SK-N-SH treated with all-trans-retinoic acid at 6 μM for 48 hours (cell line): ENCODE measurements around the gene SORCS1.

Experiments used
- ATAC-seq: fragments of 200-7000 bp; cut with Tn5 transposase; 3 replicates; pipeline ENCODE4 v1.9.1; 2020; ENCODE audit warnings: mild to moderate bottlenecking, moderate library complexity
- ARNTL ChIP-seq: fragments of 450-650 bp; formaldehyde crosslinking; IDR thresholded peaks from 2 replicates; pipeline ENCODE4 v1.5.0; 2020; ENCODE audit warnings: low read depth, mild to moderate bottlenecking, moderate library complexity, borderline replicate concordance
- BACH2 ChIP-seq: fragments of 250-450 bp; sonication (Bioruptor Pico); IDR thresholded peaks from 2 replicates; pipeline ENCODE4 v1.9.0; 2021; ENCODE audit warnings: mild to moderate bottlenecking, borderline replicate concordance
- CSDC2 ChIP-seq: fragments of 250-450 bp; sonication (Bioruptor Pico); IDR thresholded peaks from 2 replicates; pipeline ENCODE4 v1.5.0; 2020; ENCODE audit warnings: mild to moderate bottlenecking, moderate library complexity
- ESRRG ChIP-seq: fragments of 250-450 bp; sonication (Bioruptor Pico); IDR thresholded peaks from 2 replicates; pipeline ENCODE4 v1.6.1; 2021; ENCODE audit warnings: mild to moderate bottlenecking
- GLIS3 ChIP-seq: fragments of 250-450 bp; sonication (Bioruptor Pico); IDR thresholded peaks from 2 replicates; pipeline ENCODE4 v1.5.0; 2020; ENCODE audit warnings: mild to moderate bottlenecking, moderate library complexity
- ISL1 ChIP-seq: fragments of 250-450 bp; sonication (Bioruptor Pico); IDR thresholded peaks from 2 replicates; pipeline ENCODE4 v2.1.2; 2022; ENCODE audit warnings: mild to moderate bottlenecking, moderate library complexity
- OSR1 ChIP-seq: fragments of 250-450 bp; sonication (Bioruptor Pico); IDR thresholded peaks from 2 replicates; pipeline ENCODE4 v1.8.0; 2022; ENCODE audit warnings: moderate library complexity, mild to moderate bottlenecking, inconsistent platforms
- PPARA ChIP-seq: fragments of 250-450 bp; sonication (Bioruptor Pico); IDR thresholded peaks from 2 replicates; pipeline ENCODE4 v1.5.0; 2020; ENCODE audit warnings: mild to moderate bottlenecking, borderline replicate concordance
- RARB ChIP-seq: fragments of 250-450 bp; sonication (Bioruptor Pico); IDR thresholded peaks from 2 replicates; pipeline ENCODE4 v1.8.0; 2021; ENCODE audit warnings: mild to moderate bottlenecking, moderate library complexity
- SNAI2 ChIP-seq: fragments of 250-450 bp; sonication (Bioruptor Pico); IDR thresholded peaks from 2 replicates; pipeline ENCODE4 v1.5.0; 2020; ENCODE audit warnings: mild to moderate bottlenecking, moderate library complexity
- TCF4 ChIP-seq: fragments of 250-450 bp; sonication (Bioruptor Pico); IDR thresholded peaks from 2 replicates; pipeline ENCODE4 v1.8.0; 2021; ENCODE audit warnings: mild to moderate bottlenecking, moderate library complexity, borderline replicate concordance
- TOX ChIP-seq: fragments of 250-450 bp; sonication (Bioruptor Pico); IDR thresholded peaks from 2 replicates; pipeline ENCODE4 v1.8.0; 2021; ENCODE audit warnings: mild to moderate bottlenecking, moderate library complexity, borderline replicate concordance
- ZC3H10 ChIP-seq: fragments of 250-450 bp; sonication (Bioruptor Pico); IDR thresholded peaks from 2 replicates; pipeline ENCODE4 v1.5.1; 2021; ENCODE audit warnings: mild to moderate bottlenecking, moderate library complexity
- ZFP3 ChIP-seq: fragments of 250-450 bp; sonication (Bioruptor Pico); IDR thresholded peaks from 2 replicates; pipeline ENCODE4 v1.5.0; 2020; ENCODE audit warnings: mild to moderate bottlenecking, moderate library complexity
- ZFP30 ChIP-seq: fragments of 450-650 bp; formaldehyde crosslinking; IDR thresholded peaks from 2 replicates; pipeline ENCODE4 v1.5.0; 2022; ENCODE audit warnings: mild to moderate bottlenecking, moderate library complexity
- ZNF70 ChIP-seq: fragments of 450-650 bp; formaldehyde crosslinking; IDR thresholded peaks from 2 replicates; pipeline ENCODE4 v1.5.0; 2020; ENCODE audit warnings: mild to moderate bottlenecking, moderate library complexity
- ZNF8 ChIP-seq: fragments of 450-650 bp; formaldehyde crosslinking; IDR thresholded peaks from 2 replicates; pipeline ENCODE4 v1.5.0; 2020; ENCODE audit warnings: mild to moderate bottlenecking, moderate library complexity
- TF ChIP-seq, protein P1 (sequence below): fragments of 250-450 bp; sonication (Bioruptor Pico); IDR thresholded peaks from 2 replicates; pipeline ENCODE4 v1.5.1; 2020; ENCODE audit warnings: low read depth, mild to moderate bottlenecking, moderate library complexity
- TF ChIP-seq, protein P2 (sequence below): fragments of 250-450 bp; sonication (Bioruptor Pico); IDR thresholded peaks from 2 replicates; pipeline ENCODE4 v1.8.0; 2021; ENCODE audit warnings: low read depth, mild to moderate bottlenecking, moderate library complexity, borderline replicate concordance
- TF ChIP-seq, protein P3 (sequence below): fragments of 250-450 bp; sonication (Bioruptor Pico); IDR thresholded peaks from 2 replicates; pipeline ENCODE4 v1.5.0; 2020; ENCODE audit warnings: mild to moderate bottlenecking, moderate library complexity
- TF ChIP-seq, protein P4 (sequence below): fragments of 250-450 bp; sonication (Bioruptor Pico); IDR thresholded peaks from 2 replicates; pipeline ENCODE4 v1.5.1; 2021; ENCODE audit warnings: mild to moderate bottlenecking, moderate library complexity

Gene SORCS1

DNA sequence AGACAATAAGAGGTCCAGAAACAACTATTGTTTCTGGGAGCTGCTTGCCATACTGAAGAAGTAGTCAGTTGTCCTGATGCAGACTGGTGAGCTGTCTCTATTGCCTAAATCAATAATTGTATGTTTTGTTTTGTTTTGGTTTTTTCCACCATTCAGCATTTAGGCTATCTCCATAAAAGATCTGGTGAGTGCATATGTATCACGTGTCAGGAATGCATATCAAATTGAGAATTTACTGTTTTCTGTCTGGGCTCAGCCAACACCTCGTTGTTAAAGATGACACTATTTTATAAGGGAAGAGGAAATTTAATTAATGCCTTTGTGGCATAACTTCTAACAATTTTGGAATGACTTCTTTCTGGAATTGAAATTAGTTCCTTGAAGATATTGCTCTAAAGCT, 66.2 kb downstream of the SORCS1 start:
- ATAC-seq = no peak
- TF ChIP-seq ZFP3 (CRISPR knock-in tag) (no peak), ISL1 (CRISPR knock-in tag) (0 out of 2 replicates have a peak, but pooled peaks have one; percentile 20)

GRCh38 chr10:107094824-107095522, 69.5 kb downstream of the SORCS1 start:
- ATAC-seq = no peak
- TF ChIP-seq RARB (CRISPR knock-in tag) (no peak), TOX (CRISPR knock-in tag) (no peak), TCF4 (no peak), GLIS3 (no peak), ZFP3 (CRISPR knock-in tag) (no peak), ZNF8 (CRISPR knock-in tag) (no peak), ARNTL (CRISPR knock-in tag) (no peak), ISL1 (CRISPR knock-in tag) (no peak)
- TF ChIP-seq, protein P1, sequence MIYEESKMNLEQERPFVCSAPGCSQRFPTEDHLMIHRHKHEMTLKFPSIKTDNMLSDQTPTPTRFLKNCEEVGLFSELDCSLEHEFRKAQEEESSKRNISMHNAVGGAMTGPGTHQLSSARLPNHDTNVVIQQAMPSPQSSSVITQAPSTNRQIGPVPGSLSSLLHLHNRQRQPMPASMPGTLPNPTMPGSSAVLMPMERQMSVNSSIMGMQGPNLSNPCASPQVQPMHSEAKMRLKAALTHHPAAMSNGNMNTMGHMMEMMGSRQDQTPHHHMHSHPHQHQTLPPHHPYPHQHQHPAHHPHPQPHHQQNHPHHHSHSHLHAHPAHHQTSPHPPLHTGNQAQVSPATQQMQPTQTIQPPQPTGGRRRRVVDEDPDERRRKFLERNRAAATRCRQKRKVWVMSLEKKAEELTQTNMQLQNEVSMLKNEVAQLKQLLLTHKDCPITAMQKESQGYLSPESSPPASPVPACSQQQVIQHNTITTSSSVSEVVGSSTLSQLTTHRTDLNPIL = no peak
- TF ChIP-seq, protein P2, sequence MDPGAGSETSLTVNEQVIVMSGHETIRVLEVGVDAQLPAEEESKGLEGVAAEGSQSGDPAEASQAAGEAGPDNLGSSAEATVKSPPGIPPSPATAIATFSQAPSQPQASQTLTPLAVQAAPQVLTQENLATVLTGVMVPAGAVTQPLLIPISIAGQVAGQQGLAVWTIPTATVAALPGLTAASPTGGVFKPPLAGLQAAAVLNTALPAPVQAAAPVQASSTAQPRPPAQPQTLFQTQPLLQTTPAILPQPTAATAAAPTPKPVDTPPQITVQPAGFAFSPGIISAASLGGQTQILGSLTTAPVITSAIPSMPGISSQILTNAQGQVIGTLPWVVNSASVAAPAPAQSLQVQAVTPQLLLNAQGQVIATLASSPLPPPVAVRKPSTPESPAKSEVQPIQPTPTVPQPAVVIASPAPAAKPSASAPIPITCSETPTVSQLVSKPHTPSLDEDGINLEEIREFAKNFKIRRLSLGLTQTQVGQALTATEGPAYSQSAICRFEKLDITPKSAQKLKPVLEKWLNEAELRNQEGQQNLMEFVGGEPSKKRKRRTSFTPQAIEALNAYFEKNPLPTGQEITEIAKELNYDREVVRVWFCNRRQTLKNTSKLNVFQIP (CRISPR knock-in tag) = no peak

DNA sequence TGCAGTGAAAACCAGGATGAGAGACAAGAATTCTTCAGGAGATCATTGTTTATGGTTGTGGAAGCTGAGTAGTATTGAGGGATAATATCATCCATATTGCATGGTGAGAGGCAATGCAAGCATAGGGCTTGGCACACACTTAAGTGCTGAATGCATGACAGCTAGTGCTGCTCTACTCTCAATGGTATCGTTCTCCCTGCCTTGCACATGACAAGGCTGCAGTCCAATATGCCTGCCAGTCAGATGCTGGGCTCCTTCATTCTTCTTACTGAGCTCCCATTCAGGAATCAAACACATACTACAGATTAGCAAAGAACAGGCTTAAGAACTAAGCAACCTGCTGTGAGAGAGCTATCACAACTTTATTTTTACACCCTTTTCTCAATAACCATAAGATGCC, 72.2 kb downstream of the SORCS1 start:
- no peak for ATAC-seq
- TF ChIP-seq TOX (CRISPR knock-in tag) = no peak
- TF ChIP-seq SNAI2 = no peak
- no peak for TF ChIP-seq ZFP3 (CRISPR knock-in tag)
- TF ChIP-seq TCF4 = no peak
- no peak for TF ChIP-seq GLIS3
- TF ChIP-seq, protein P3, sequence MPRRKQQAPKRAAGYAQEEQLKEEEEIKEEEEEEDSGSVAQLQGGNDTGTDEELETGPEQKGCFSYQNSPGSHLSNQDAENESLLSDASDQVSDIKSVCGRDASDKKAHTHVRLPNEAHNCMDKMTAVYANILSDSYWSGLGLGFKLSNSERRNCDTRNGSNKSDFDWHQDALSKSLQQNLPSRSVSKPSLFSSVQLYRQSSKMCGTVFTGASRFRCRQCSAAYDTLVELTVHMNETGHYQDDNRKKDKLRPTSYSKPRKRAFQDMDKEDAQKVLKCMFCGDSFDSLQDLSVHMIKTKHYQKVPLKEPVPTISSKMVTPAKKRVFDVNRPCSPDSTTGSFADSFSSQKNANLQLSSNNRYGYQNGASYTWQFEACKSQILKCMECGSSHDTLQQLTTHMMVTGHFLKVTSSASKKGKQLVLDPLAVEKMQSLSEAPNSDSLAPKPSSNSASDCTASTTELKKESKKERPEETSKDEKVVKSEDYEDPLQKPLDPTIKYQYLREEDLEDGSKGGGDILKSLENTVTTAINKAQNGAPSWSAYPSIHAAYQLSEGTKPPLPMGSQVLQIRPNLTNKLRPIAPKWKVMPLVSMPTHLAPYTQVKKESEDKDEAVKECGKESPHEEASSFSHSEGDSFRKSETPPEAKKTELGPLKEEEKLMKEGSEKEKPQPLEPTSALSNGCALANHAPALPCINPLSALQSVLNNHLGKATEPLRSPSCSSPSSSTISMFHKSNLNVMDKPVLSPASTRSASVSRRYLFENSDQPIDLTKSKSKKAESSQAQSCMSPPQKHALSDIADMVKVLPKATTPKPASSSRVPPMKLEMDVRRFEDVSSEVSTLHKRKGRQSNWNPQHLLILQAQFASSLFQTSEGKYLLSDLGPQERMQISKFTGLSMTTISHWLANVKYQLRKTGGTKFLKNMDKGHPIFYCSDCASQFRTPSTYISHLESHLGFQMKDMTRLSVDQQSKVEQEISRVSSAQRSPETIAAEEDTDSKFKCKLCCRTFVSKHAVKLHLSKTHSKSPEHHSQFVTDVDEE (CRISPR knock-in tag) = no peak
- TF ChIP-seq ESRRG (CRISPR knock-in tag) = no peak
- TF ChIP-seq CSDC2 = no peak
- TF ChIP-seq ZNF8 (CRISPR knock-in tag) = no peak
- TF ChIP-seq, protein P4, sequence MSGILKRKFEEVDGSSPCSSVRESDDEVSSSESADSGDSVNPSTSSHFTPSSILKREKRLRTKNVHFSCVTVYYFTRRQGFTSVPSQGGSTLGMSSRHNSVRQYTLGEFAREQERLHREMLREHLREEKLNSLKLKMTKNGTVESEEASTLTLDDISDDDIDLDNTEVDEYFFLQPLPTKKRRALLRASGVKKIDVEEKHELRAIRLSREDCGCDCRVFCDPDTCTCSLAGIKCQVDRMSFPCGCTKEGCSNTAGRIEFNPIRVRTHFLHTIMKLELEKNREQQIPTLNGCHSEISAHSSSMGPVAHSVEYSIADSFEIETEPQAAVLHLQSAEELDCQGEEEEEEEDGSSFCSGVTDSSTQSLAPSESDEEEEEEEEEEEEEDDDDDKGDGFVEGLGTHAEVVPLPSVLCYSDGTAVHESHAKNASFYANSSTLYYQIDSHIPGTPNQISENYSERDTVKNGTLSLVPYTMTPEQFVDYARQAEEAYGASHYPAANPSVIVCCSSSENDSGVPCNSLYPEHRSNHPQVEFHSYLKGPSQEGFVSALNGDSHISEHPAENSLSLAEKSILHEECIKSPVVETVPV (CRISPR knock-in tag) = no peak
- TF ChIP-seq ZFP30 (CRISPR knock-in tag) = no peak
- TF ChIP-seq PPARA (CRISPR knock-in tag) = no peak
- TF ChIP-seq ARNTL (CRISPR knock-in tag) = no peak
- TF ChIP-seq ZNF70 = no peak
- no peak for TF ChIP-seq ZC3H10 (CRISPR knock-in tag)
- TF ChIP-seq OSR1 (CRISPR knock-in tag) = no peak

GRCh38 chr10:107091126-107091525, 73.4 kb downstream of the SORCS1 start:
- ATAC-seq = no peak
- TF ChIP-seq, protein P4 (CRISPR knock-in tag) = no peak
- no peak for TF ChIP-seq TCF4
- TF ChIP-seq, protein P3 (CRISPR knock-in tag) = no peak
- TF ChIP-seq, protein P2 (CRISPR knock-in tag) = no peak
- TF ChIP-seq BACH2 (CRISPR knock-in tag) = no peak
- TF ChIP-seq CSDC2 = no peak
